Breast epithelium (tissue), 3 donors: ENCODE measurements around the gene PPP1R26.

ENCODE experiments used
- POLR2AphosphoS5 ChIP-seq, 3 donors: sonication (generic); formaldehyde crosslinking; IDR thresholded peaks; one replicate each; pipeline ENCODE4 v1.6.1; 2017; ENCODE audit warnings: antibody characterized with exemption in 3 of 3
- TF ChIP-seq, protein P1 (sequence below), 3 donors: fragments of 450-650 bp; IDR thresholded peaks; one replicate each; pipeline ENCODE4 v1.5.1; 2016 to 2017; ENCODE audit warnings: antibody characterized with exemption in 3 of 3, mild to moderate bottlenecking in 3 of 3, moderate library complexity in 3 of 3

DNA sequence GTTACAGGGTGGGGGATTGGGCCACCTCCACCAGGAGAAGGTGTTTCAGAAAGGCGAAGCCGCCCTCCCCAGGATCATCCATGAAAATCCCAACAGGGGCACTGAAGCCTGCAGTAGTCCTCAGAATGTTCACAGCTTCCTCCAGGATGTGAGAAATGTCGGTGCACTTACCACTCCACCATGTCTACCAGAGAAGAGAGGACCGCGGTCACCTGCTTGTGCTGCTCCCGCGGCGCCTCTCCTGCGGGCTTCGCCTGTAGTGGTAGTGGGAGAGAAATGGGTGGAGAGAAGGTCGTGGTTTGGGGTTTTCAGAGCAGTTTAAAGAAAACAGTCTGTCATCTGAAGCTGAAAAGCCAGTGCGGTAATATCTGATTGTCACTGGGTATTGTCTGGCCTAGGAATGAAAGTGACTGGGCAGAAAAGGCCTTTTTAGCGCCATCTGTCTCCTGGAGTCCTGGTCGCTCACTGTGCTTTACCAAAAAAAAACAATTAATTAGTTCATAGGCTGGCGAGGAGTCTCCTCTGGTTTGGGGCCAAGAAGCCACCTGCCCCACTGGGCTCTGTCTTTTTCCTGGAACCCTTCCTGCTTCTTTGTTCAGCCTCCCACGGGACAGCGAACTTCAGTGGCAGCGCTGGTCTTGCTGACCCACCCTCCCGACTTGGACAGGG, 23.0 kb upstream of the PPP1R26 start:
- TF ChIP-seq, protein P1, sequence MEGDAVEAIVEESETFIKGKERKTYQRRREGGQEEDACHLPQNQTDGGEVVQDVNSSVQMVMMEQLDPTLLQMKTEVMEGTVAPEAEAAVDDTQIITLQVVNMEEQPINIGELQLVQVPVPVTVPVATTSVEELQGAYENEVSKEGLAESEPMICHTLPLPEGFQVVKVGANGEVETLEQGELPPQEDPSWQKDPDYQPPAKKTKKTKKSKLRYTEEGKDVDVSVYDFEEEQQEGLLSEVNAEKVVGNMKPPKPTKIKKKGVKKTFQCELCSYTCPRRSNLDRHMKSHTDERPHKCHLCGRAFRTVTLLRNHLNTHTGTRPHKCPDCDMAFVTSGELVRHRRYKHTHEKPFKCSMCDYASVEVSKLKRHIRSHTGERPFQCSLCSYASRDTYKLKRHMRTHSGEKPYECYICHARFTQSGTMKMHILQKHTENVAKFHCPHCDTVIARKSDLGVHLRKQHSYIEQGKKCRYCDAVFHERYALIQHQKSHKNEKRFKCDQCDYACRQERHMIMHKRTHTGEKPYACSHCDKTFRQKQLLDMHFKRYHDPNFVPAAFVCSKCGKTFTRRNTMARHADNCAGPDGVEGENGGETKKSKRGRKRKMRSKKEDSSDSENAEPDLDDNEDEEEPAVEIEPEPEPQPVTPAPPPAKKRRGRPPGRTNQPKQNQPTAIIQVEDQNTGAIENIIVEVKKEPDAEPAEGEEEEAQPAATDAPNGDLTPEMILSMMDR (IDR thresholded peaks at IDR 0.05): no peak
- TF ChIP-seq POLR2AphosphoS5 (IDR thresholded peaks at IDR 0.05): no peak
